HepG2 (cell line): Measurements from ENCODE around the gene TPX2. TPM values are rescaled to one million over a fixed set of nuclear protein-coding genes. Genes with fewer than 3 reads are reported as not detected.

Experiments used
- BRF2 ChIP-seq: sonication (generic); formaldehyde crosslinking; IDR thresholded peaks from 2 replicates; pipeline ENCODE4 v1.8.1; 2022; ENCODE audit warnings: mild to moderate bottlenecking, missing genetic modification reagents
- GLMP ChIP-seq: sonication (generic); formaldehyde crosslinking; IDR thresholded peaks from 2 replicates; pipeline ENCODE4 v1.9.0; 2021; ENCODE audit warnings: missing genetic modification reagents, mild to moderate bottlenecking, borderline replicate concordance
- HNRNPK ChIP-seq: fragments of 200-400 bp; formaldehyde crosslinking; IDR thresholded peaks from 2 replicates; pipeline ENCODE4 v1.6.1; 2018; ENCODE audit warnings: low read length, low read depth, moderate library complexity, mild to moderate bottlenecking; ENCODE audit not compliant: poor library complexity, severe bottlenecking
- KDM5B ChIP-seq: sonication (generic); formaldehyde crosslinking; IDR thresholded peaks from 2 replicates; pipeline ENCODE4 v1.4.0; 2020; ENCODE audit warnings: missing genetic modification reagents, mild to moderate bottlenecking, borderline replicate concordance
- RBM39 ChIP-seq: fragments of 200-400 bp; formaldehyde crosslinking; IDR thresholded peaks from one replicate; pipeline ENCODE4 v1.6.1; 2018; ENCODE audit warnings: antibody characterized with exemption, mild to moderate bottlenecking, low read depth, low read length; ENCODE audit not compliant: poor library complexity, severe bottlenecking
- SNAPC2 ChIP-seq: sonication (generic); formaldehyde crosslinking; IDR thresholded peaks from 2 replicates; pipeline ENCODE4 v1.8.1; 2022; ENCODE audit warnings: mild to moderate bottlenecking, missing genetic modification reagents
- STAG1 ChIP-seq: sonication (generic); formaldehyde crosslinking; IDR thresholded peaks from 2 replicates; pipeline ENCODE4 v1.4.0; 2020; ENCODE audit warnings: missing genetic modification reagents
- STAT6 ChIP-seq: sonication (generic); formaldehyde crosslinking; IDR thresholded peaks from 2 replicates; pipeline ENCODE4 v1.4.0; 2020; ENCODE audit warnings: missing genetic modification reagents, mild to moderate bottlenecking, borderline replicate concordance
- YY1 ChIP-seq: IDR thresholded peaks from 2 replicates; pipeline ENCODE4 v1.6.1; 2011; ENCODE audit warnings: low read length, low read depth, moderate library complexity, mild to moderate bottlenecking; ENCODE audit not compliant: insufficient read depth, insufficient replicate concordance
- ZBTB1 ChIP-seq: sonication (generic); formaldehyde crosslinking; IDR thresholded peaks from 2 replicates; pipeline ENCODE4 v1.4.0; 2020; ENCODE audit warnings: missing genetic modification reagents, borderline replicate concordance
- ZFY ChIP-seq: sonication (generic); formaldehyde crosslinking; IDR thresholded peaks from 2 replicates; pipeline ENCODE4 v1.4.0; 2020; ENCODE audit warnings: missing genetic modification reagents
- ZNF30 ChIP-seq: sonication (generic); formaldehyde crosslinking; IDR thresholded peaks from 2 replicates; pipeline ENCODE4 v1.5.0; 2020; ENCODE audit warnings: mild to moderate bottlenecking, missing genetic modification reagents
- ZNF530 ChIP-seq: sonication (generic); formaldehyde crosslinking; IDR thresholded peaks from 2 replicates; pipeline ENCODE4 v1.5.0; 2020; ENCODE audit warnings: low read depth, mild to moderate bottlenecking, missing genetic modification reagents
- ZNF83 ChIP-seq: sonication (generic); formaldehyde crosslinking; IDR thresholded peaks from 2 replicates; pipeline ENCODE4 v1.4.0; 2020; ENCODE audit warnings: missing genetic modification reagents, mild to moderate bottlenecking, borderline replicate concordance
- ZNF891 ChIP-seq: sonication (generic); formaldehyde crosslinking; IDR thresholded peaks from 2 replicates; pipeline ENCODE4 v1.5.0; 2020; ENCODE audit warnings: mild to moderate bottlenecking, missing genetic modification reagents
- ZUFSP ChIP-seq: sonication (generic); formaldehyde crosslinking; IDR thresholded peaks from 2 replicates; pipeline ENCODE4 v1.9.0; 2021; ENCODE audit warnings: missing genetic modification reagents, mild to moderate bottlenecking, borderline replicate concordance
- polyA plus RNA-seq, 8 experiments: library from polyadenylated mRNA; depleted of rRNA in 3 of 8; stranded (reverse) in 7 of 8; unstranded in 1 of 8; fragments of >200 nt; fragmentation: Illumina TruSeq in 4 of 8; extraction: Trizol in 4 of 8; gene quantifications; 2 replicates each; pipeline versions ENCODE4 v1.2.1 to v1.2.3, GENCODE V29; 2011 to 2016; ENCODE audit warnings: low read depth in 4 of 8, missing spikeins in 1 of 8, mixed read lengths in 1 of 8; ENCODE audit not compliant: insufficient read depth in 1 of 8
- total RNA-seq, 5 experiments: library from RNA; depleted of rRNA; stranded (reverse); fragments of >200 nt; fragmentation: Illumina TruSeq; extraction: Trizol; gene quantifications; 2 replicates each; pipeline ENCODE4 v1.2.3, GENCODE V29; 2016; ENCODE audit warnings: low read depth in 1 of 5
- TF ChIP-seq, protein P1 (sequence below): IDR thresholded peaks from 2 replicates; pipeline ENCODE4 v1.6.1; 2018; ENCODE audit warnings: missing genetic modification reagents
- TF ChIP-seq, protein P2 (sequence below): sonication (generic); formaldehyde crosslinking; conservative IDR thresholded peaks from 2 replicates; pipeline ENCODE4 v1.8.0; 2022; ENCODE audit warnings: missing genetic modification reagents

Gene TPX2
- total and polyA plus RNA-seq, 2 of the 13 experiments (the other 11 are each of a cell fraction or from before 2014, with no cell fraction given): 34.3 to 124 TPM

DNA sequence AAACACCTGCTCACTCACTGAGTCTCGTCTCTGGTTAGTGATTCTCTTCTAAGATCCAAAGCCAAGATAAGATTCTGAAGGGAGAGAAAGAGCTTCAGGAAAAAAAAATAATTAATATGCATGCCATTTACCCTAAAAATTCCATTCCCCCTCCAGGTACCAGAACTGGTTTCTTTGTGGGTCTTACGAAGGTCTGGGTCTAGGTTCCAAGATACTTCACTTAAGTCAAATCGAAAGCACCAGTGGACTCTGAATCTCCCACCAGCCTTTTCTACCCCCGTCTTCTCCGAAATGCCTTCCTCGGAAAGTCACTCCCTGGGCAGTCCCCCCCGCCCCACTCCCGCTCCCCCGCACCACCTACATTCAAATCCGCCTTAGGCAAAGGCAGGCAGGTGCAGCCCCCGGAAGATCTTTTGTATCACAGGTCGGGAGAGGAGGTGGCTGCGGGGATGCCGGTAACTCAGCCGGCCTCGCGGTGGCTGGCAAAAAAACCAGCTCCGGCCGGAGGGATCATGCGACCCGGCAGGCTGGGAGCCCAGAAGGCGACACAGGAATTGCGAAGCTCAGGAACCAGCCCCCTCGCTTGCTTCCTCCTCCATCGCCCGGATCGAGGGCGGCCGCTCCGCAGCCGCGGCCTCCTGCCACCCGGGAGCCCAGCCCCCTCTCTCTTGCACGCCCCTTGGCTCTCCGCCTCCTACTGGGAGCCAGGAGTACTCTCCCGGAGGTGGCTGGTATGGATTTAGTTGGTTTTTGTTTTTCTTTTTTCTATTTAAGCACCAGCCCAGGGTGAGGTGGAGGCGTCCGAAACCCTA is 16.6 kb upstream of the TPX2 start, which contains the start of gene BCL2L1 (continued):
- no peak for TF ChIP-seq BRF2 (CRISPR knock-in tag)
- TF ChIP-seq YY1: no peak
- no peak for TF ChIP-seq STAT6
- TF ChIP-seq, protein P1, sequence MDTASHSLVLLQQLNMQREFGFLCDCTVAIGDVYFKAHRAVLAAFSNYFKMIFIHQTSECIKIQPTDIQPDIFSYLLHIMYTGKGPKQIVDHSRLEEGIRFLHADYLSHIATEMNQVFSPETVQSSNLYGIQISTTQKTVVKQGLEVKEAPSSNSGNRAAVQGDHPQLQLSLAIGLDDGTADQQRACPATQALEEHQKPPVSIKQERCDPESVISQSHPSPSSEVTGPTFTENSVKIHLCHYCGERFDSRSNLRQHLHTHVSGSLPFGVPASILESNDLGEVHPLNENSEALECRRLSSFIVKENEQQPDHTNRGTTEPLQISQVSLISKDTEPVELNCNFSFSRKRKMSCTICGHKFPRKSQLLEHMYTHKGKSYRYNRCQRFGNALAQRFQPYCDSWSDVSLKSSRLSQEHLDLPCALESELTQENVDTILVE: no peak
- peak; percentile 40; the same call in 1 of the 2 replicates for TF ChIP-seq ZNF891 (CRISPR knock-in tag)
- no peak for TF ChIP-seq ZFY (CRISPR knock-in tag)
- no peak for TF ChIP-seq SNAPC2
- no peak for TF ChIP-seq HNRNPK
- TF ChIP-seq KDM5B: no peak
- TF ChIP-seq ZUFSP (CRISPR knock-in tag): no peak
- no peak for TF ChIP-seq ZNF83
- TF ChIP-seq, protein P2, sequence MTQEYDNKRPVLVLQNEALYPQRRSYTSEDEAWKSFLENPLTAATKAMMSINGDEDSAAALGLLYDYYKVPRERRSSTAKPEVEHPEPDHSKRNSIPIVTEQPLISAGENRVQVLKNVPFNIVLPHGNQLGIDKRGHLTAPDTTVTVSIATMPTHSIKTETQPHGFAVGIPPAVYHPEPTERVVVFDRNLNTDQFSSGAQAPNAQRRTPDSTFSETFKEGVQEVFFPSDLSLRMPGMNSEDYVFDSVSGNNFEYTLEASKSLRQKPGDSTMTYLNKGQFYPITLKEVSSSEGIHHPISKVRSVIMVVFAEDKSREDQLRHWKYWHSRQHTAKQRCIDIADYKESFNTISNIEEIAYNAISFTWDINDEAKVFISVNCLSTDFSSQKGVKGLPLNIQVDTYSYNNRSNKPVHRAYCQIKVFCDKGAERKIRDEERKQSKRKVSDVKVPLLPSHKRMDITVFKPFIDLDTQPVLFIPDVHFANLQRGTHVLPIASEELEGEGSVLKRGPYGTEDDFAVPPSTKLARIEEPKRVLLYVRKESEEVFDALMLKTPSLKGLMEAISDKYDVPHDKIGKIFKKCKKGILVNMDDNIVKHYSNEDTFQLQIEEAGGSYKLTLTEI (CRISPR knock-in tag): no peak
- peak; percentile 24; the same call in 1 of the 2 replicates for TF ChIP-seq ZBTB1
- peak; percentile 53 for TF ChIP-seq STAG1 (CRISPR knock-in tag)
- TF ChIP-seq RBM39: peak; percentile 92
- TF ChIP-seq GLMP (CRISPR knock-in tag): no peak
- no peak for TF ChIP-seq ZNF30 (CRISPR knock-in tag)
- no peak for TF ChIP-seq ZNF530
